H1 (cell line): Measurements from ENCODE around the gene RERG. TPM values are rescaled to one million over a fixed set of nuclear protein-coding genes. Genes with fewer than 3 reads are reported as not detected.

ENCODE experiments used
- JUND ChIP-seq: IDR thresholded peaks from 2 replicates; pipeline ENCODE4 v1.6.1; 2011; ENCODE audit warnings: mild to moderate bottlenecking, improper control_type of control experiment, low read length
- SIN3A ChIP-seq, 2 experiments: IDR thresholded peaks in 1 of 2; conservative IDR thresholded peaks in 1 of 2; 2 replicates each; pipeline ENCODE4 v1.6.1; 2011 to 2012; ENCODE audit warnings: low read length in 2 of 2, improper control_type of control experiment in 1 of 2, low read depth in 1 of 2, mild to moderate bottlenecking in 1 of 2
- SP1 ChIP-seq: IDR thresholded peaks from 2 replicates; pipeline ENCODE4 v1.6.1; 2011; ENCODE audit warnings: low read depth, low read length
- polyA plus RNA-seq, 7 experiments: library from polyadenylated mRNA; depleted of rRNA in 3 of 7; stranded (reverse) in 5 of 7; unstranded in 2 of 7; fragments of >200 nt in 5 of 7; fragments of 200-250 nt in 2 of 7; gene quantifications; 1 replicate in 5 of 7; 2 replicates in 1 of 7; 4 replicates in 1 of 7; pipeline versions ENCODE4 v1.2.1 to v1.2.3, GENCODE V29; 2011 to 2013; ENCODE audit warnings: missing spikeins in 2 of 7, mixed read lengths in 2 of 7
- total RNA-seq: library from RNA; stranded (reverse); fragmentation: NEBNext Ultra II Directional; extraction: Animal tissue kit (Norgen Biotek cat#: 25700); gene quantifications from 2 replicates; pipeline ENCODE4 v1.2.1, GENCODE V29; 2021

The RERG gene
- total and polyA plus RNA-seq, 2 of the 8 experiments (the other 6 are each of a cell fraction or from before 2014, with no cell fraction given): 0.12 to 0.86 TPM

DNA sequence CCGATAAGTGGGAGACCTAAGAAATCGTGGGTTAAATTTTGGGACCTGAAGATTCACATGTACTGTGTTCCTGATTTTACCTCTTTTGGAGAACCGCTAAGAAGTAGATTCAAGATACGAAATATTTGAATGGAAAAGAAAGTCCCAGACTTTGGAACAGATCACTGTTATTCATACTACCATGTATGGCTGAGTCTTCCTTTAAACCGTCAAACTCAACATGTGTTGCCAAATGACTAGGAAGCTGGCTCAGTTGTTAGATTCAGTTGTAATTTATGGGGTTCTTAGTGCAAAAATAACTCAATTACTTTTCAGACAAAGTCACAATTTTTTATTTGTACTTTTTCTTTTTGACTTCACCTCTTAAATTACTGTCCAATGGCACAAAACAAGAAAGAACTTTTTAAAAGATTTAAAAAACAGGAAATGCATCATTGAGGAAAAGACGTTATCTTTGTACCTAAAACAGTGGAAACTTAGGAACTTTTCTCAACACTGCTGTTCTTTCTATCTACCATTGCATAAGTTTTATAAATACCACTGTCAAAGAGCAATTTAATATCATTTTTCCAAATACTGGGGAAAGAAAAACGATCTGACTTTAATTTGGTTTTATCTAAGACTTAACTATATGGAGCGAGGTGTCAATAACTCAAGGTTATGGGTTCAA lies 15.7 kb downstream of the RERG start (continued):
- TF ChIP-seq SIN3A (conservative IDR thresholded peaks at IDR 0.05 in 1 of 2, IDR thresholded peaks at IDR 0.05 in 1 of 2; ENCODE audit: low read depth in 1 of 2, low read length in 2 of 2): no peak
- TF ChIP-seq JUND: no peak
- no peak for TF ChIP-seq SP1
